SK-N-SH treated with all-trans-retinoic acid at 6 μM for 48 hours (cell line): ENCODE measurements around the gene VWA5B1.

Source experiments
- ATAC-seq: fragments of 200-7000 bp; cut with Tn5 transposase; 3 replicates; pipeline ENCODE4 v1.9.1; 2020; ENCODE audit warnings: mild to moderate bottlenecking, moderate library complexity
- ARNTL ChIP-seq: fragments of 450-650 bp; formaldehyde crosslinking; IDR thresholded peaks from 2 replicates; pipeline ENCODE4 v1.5.0; 2020; ENCODE audit warnings: low read depth, mild to moderate bottlenecking, moderate library complexity, borderline replicate concordance
- BACH2 ChIP-seq: fragments of 250-450 bp; sonication (Bioruptor Pico); IDR thresholded peaks from 2 replicates; pipeline ENCODE4 v1.9.0; 2021; ENCODE audit warnings: mild to moderate bottlenecking, borderline replicate concordance
- CREB5 ChIP-seq: fragments of 250-450 bp; sonication (Bioruptor Pico); IDR thresholded peaks from 2 replicates; pipeline ENCODE4 v1.5.1; 2020; ENCODE audit warnings: low read depth, mild to moderate bottlenecking, moderate library complexity
- CSDC2 ChIP-seq: fragments of 250-450 bp; sonication (Bioruptor Pico); IDR thresholded peaks from 2 replicates; pipeline ENCODE4 v1.5.0; 2020; ENCODE audit warnings: mild to moderate bottlenecking, moderate library complexity
- CSRNP3 ChIP-seq: fragments of 250-450 bp; sonication (Bioruptor Pico); IDR thresholded peaks from 2 replicates; pipeline ENCODE4 v1.5.1; 2021; ENCODE audit warnings: mild to moderate bottlenecking, moderate library complexity
- ESRRG ChIP-seq: fragments of 250-450 bp; sonication (Bioruptor Pico); IDR thresholded peaks from 2 replicates; pipeline ENCODE4 v1.6.1; 2021; ENCODE audit warnings: mild to moderate bottlenecking
- GLIS3 ChIP-seq: fragments of 250-450 bp; sonication (Bioruptor Pico); IDR thresholded peaks from 2 replicates; pipeline ENCODE4 v1.5.0; 2020; ENCODE audit warnings: mild to moderate bottlenecking, moderate library complexity
- ISL1 ChIP-seq: fragments of 250-450 bp; sonication (Bioruptor Pico); IDR thresholded peaks from 2 replicates; pipeline ENCODE4 v2.1.2; 2022; ENCODE audit warnings: mild to moderate bottlenecking, moderate library complexity
- OSR1 ChIP-seq: fragments of 250-450 bp; sonication (Bioruptor Pico); IDR thresholded peaks from 2 replicates; pipeline ENCODE4 v1.8.0; 2022; ENCODE audit warnings: moderate library complexity, mild to moderate bottlenecking, inconsistent platforms
- PATZ1 ChIP-seq: fragments of 250-450 bp; sonication (Bioruptor Pico); IDR thresholded peaks from 2 replicates; pipeline ENCODE4 v1.8.0; 2020; ENCODE audit warnings: mild to moderate bottlenecking, moderate library complexity, borderline replicate concordance
- POU6F1 ChIP-seq: fragments of 250-450 bp; sonication (Bioruptor Pico); IDR thresholded peaks from 2 replicates; pipeline ENCODE4 v1.8.0; 2021; ENCODE audit warnings: low read depth, mild to moderate bottlenecking, moderate library complexity, borderline replicate concordance
- RARB ChIP-seq: fragments of 250-450 bp; sonication (Bioruptor Pico); IDR thresholded peaks from 2 replicates; pipeline ENCODE4 v1.8.0; 2021; ENCODE audit warnings: mild to moderate bottlenecking, moderate library complexity
- SNAI2 ChIP-seq: fragments of 250-450 bp; sonication (Bioruptor Pico); IDR thresholded peaks from 2 replicates; pipeline ENCODE4 v1.5.0; 2020; ENCODE audit warnings: mild to moderate bottlenecking, moderate library complexity
- TCF4 ChIP-seq: fragments of 250-450 bp; sonication (Bioruptor Pico); IDR thresholded peaks from 2 replicates; pipeline ENCODE4 v1.8.0; 2021; ENCODE audit warnings: mild to moderate bottlenecking, moderate library complexity, borderline replicate concordance
- TOX ChIP-seq: fragments of 250-450 bp; sonication (Bioruptor Pico); IDR thresholded peaks from 2 replicates; pipeline ENCODE4 v1.8.0; 2021; ENCODE audit warnings: mild to moderate bottlenecking, moderate library complexity, borderline replicate concordance
- TSHZ2 ChIP-seq: fragments of 250-450 bp; sonication (Bioruptor Pico); IDR thresholded peaks from 2 replicates; pipeline ENCODE4 v1.5.0; 2020; ENCODE audit warnings: mild to moderate bottlenecking, moderate library complexity
- ZC3H10 ChIP-seq: fragments of 250-450 bp; sonication (Bioruptor Pico); IDR thresholded peaks from 2 replicates; pipeline ENCODE4 v1.5.1; 2021; ENCODE audit warnings: mild to moderate bottlenecking, moderate library complexity
- ZFP3 ChIP-seq: fragments of 250-450 bp; sonication (Bioruptor Pico); IDR thresholded peaks from 2 replicates; pipeline ENCODE4 v1.5.0; 2020; ENCODE audit warnings: mild to moderate bottlenecking, moderate library complexity
- ZFP30 ChIP-seq: fragments of 450-650 bp; formaldehyde crosslinking; IDR thresholded peaks from 2 replicates; pipeline ENCODE4 v1.5.0; 2022; ENCODE audit warnings: mild to moderate bottlenecking, moderate library complexity
- ZNF565 ChIP-seq: fragments of 450-650 bp; formaldehyde crosslinking; conservative IDR thresholded peaks from 2 replicates; pipeline ENCODE4 v1.5.0; 2020; ENCODE audit warnings: low read depth, mild to moderate bottlenecking, moderate library complexity
- ZNF70 ChIP-seq: fragments of 450-650 bp; formaldehyde crosslinking; IDR thresholded peaks from 2 replicates; pipeline ENCODE4 v1.5.0; 2020; ENCODE audit warnings: mild to moderate bottlenecking, moderate library complexity
- ZNF8 ChIP-seq: fragments of 450-650 bp; formaldehyde crosslinking; IDR thresholded peaks from 2 replicates; pipeline ENCODE4 v1.5.0; 2020; ENCODE audit warnings: mild to moderate bottlenecking, moderate library complexity

VWA5B1 gene

GRCh38 chr1:20298626-20299025 lies 8.0 kb downstream of the VWA5B1 start:
- ATAC-seq, result no peak

GRCh38 chr1:20301463-20302107 lies 10.9 kb downstream of the VWA5B1 start:
- no peak for ATAC-seq
- no peak for TF ChIP-seq SNAI2 (CRISPR knock-in tag)
- no peak for TF ChIP-seq RARB
- TF ChIP-seq TCF4 (CRISPR knock-in tag), result no peak
- TF ChIP-seq ZFP30 (CRISPR knock-in tag), result no peak
- no peak for TF ChIP-seq CSRNP3 (CRISPR knock-in tag)
- TF ChIP-seq ESRRG (CRISPR knock-in tag), result no peak
- no peak for TF ChIP-seq ZNF565 (CRISPR knock-in tag)
- no peak for TF ChIP-seq POU6F1 (CRISPR knock-in tag)
- no peak for TF ChIP-seq ZFP3
- no peak for TF ChIP-seq BACH2 (CRISPR knock-in tag)
- TF ChIP-seq PATZ1 (CRISPR knock-in tag), result no peak
- TF ChIP-seq ARNTL, result no peak
- TF ChIP-seq GLIS3, result no peak
- TF ChIP-seq ZNF70, result no peak
- no peak for TF ChIP-seq ISL1
- TF ChIP-seq CREB5 (CRISPR knock-in tag), result no peak
- no peak for TF ChIP-seq ZC3H10 (CRISPR knock-in tag)
- TF ChIP-seq ZNF8 (CRISPR knock-in tag), result no peak
- TF ChIP-seq TSHZ2 (CRISPR knock-in tag), result no peak
- TF ChIP-seq TOX (CRISPR knock-in tag), result no peak

More at GRCh38 chr1:20298626-20299025, 8.0 kb downstream of the VWA5B1 start:
- TF ChIP-seq ZNF565 (CRISPR knock-in tag) (no peak), ISL1 (no peak), TSHZ2 (CRISPR knock-in tag) (no peak), ARNTL (no peak), SNAI2 (CRISPR knock-in tag) (no peak), TOX (CRISPR knock-in tag) (no peak), TCF4 (CRISPR knock-in tag) (no peak), ZFP30 (CRISPR knock-in tag) (no peak), OSR1 (CRISPR knock-in tag) (no peak), ZNF70 (no peak), CSDC2 (CRISPR knock-in tag) (no peak), ZNF8 (CRISPR knock-in tag) (no peak)
